Measurements from ENCODE around the gene HTRA2.
"Not testable (repeated sequence)": the region's sequence is repeated elsewhere in the genome, so short reads cannot be mapped to it uniquely, and the experiment has no call there.

The HTRA2 gene

DNA sequence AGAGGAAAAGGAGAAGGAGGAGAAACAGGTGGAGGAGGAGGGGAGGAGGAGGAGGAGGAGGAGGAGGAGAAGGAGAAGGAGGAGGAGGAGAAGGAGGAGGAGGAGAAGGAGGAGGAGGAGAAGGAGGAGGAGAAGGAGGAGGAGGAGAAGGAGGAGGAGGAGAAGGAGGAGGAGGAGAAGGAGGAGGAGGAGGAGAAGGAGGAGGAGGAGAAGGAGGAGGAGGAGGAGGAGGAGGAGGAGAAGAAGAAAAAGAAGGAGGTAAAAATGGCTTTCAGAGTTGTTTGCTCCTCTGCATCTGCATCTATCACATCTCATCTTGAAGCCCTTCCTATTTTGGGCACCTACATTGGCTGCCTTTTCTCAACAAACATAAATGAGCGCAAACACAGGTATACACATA, 31.3 kb downstream of the HTRA2 start:
- DNase-seq (ENCODE audit: low read depth in 2 of 2), result not testable (repeated sequence)

DNA sequence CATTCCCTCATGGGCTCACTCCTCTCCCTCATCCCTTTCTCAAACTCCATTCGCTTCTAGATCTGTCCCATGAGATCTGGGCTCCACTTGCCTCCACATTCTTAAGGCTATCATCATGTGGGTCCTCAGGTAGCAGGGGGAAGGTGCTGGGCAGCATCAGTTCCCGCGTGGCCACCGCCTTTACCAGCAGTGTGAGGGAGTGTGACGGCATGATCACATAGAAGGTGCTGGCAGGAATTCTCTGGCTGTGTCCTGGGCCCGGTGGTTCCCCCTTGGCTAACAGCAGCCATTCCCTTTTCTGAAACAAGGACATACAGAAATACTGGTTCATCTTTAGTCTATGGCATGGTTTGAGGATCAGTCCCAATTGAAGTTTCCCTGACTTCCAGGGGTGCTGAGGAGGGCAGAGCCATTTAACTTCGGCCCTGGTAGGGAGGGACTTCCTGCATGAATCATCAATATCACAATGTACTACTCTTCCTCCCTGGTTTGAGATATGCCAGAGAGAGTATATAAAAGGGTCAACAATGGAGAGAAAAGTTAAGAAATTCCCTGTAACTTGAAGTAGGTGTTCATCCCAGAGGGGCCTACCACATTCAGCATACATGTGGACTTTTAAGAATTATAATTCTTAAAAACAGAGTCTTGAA, 32.5 kb downstream of the HTRA2 start:
- DNase-seq (ENCODE audit: low read depth in 2 of 2), result no peak

DNA sequence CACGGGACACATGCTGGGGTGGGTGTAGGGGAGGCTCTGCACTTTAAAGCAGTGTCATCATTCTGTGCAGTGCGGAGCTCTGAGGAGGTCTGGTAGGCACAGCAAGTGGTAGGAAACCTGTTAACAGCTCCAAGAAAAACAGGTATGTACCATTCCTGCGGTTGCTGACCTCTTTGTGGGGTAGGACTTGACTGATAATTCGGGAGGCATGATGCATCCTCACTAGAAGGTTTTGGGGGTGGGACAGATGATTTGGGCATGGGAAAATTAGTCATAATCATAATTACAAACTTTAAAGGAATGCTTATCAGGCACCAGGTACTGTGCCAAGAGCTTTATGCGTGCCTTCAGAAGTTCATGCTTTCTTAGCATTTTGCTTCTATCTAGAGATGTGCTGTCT, 34.5 kb downstream of the HTRA2 start:
- DNase-seq (ENCODE audit: low read depth in 2 of 2), result no peak

DNA sequence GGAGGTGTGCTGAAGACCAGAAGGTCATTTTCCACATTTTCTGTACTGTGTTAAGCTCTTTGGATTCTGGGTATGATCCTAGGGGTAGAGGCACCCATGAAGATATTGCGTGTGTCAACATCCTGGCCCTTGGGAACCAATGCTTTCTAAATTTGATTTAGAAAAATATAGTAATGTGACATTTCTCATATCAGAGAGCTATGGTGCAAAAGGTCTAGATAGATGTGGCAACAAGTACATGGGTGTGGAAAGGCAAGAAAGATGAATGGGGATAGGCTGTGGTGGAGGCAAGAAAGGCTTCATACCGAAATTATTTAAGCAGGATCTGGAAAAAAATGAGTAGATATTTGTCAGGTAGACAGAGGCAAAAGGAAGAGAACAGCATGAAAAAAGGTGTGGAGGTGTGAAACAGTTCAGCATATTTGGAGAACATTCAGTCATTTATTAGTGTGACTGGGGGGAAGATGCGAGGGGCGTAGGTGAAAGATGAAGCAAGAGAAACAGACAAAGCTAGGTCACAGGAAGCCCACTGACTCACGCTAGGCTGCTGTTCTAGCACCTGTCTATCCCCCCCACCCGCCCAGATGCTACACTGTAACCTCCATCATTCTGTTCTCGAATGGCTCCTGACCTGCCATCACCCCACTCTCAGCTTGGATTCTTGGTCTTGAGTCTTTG, 36.5 kb downstream of the HTRA2 start:
- no peak for DNase-seq (ENCODE audit: low read depth in 2 of 2)

DNA sequence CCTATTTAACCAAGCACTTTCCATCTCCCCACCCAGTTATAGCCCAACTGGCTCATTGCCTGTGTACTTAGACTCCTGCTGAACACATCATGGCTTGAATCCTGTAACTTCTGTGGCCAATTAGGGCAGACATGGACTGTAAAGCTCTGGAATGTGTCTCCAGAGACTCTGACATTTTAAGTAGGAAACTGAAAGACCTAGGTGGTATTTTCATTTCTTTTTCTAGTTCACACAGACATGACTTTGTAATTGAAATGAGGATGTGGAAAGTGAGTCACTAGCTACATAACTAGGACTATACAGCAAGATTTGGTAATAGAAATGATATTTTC, 37.0 kb downstream of the HTRA2 start:
- no peak for DNase-seq (ENCODE audit: low read depth in 2 of 2)

DNA sequence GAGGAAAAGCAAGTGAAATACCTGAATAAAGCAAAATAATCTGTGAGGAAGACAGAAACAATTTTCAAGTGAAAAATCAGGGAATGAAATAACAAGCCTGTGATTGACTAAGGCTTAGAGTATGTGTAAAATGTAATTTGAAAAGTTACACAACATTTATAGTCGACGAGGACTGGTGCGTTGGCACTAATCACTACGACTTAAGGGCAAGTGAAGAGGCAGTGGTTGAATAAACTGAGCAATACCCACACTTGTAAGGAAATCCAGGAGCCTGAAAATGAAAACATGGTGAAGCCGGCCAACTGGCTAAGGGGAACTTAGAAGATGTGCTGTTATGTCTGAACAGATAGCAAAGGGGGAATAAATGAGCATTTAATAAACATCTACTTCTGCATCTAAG, 38.1 kb downstream of the HTRA2 start:
- no peak for DNase-seq (ENCODE audit: low read depth in 2 of 2)

DNA sequence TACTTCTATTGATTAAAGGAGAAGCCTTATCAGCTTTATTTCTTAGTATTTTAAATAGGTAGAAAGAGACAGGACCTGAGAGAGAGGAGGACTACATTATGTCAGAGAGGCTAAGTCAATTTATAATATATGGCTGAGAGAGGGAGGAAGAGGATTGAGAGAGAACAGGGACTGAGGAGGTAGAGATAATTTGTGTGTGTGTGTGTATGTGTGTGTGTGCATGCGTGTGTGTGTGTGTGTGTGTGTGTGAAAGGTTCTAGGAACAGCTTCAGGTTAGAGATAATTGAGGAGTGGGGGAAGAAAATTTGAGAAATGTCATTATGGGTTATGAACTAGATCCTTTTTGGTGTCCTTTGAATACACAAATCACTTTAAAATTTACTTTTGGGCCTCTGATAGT, 40.0 kb downstream of the HTRA2 start:
- no peak for DNase-seq (ENCODE audit: low read depth in 2 of 2)

DNA sequence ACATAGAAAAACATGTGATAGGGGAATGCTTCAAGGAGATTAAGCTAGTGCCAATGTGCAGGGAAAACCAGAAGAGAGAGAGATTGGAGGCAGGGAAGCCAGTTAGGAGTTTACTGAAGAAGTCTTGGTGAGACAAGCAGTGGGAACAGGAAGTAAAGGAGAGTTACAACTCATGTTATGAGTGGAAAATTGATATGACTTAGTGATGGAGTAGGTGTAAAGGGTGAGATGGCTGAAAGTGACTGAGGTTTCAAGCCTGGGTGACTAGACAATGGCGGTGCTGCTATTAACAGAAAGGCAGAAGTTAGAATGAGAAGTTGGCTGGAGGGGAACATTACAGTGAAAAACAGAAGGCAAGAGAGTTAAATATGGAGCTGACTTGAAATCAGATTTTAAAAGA, 41.3 kb downstream of the HTRA2 start:
- DNase-seq (ENCODE audit: low read depth in 2 of 2), result no peak

DNA sequence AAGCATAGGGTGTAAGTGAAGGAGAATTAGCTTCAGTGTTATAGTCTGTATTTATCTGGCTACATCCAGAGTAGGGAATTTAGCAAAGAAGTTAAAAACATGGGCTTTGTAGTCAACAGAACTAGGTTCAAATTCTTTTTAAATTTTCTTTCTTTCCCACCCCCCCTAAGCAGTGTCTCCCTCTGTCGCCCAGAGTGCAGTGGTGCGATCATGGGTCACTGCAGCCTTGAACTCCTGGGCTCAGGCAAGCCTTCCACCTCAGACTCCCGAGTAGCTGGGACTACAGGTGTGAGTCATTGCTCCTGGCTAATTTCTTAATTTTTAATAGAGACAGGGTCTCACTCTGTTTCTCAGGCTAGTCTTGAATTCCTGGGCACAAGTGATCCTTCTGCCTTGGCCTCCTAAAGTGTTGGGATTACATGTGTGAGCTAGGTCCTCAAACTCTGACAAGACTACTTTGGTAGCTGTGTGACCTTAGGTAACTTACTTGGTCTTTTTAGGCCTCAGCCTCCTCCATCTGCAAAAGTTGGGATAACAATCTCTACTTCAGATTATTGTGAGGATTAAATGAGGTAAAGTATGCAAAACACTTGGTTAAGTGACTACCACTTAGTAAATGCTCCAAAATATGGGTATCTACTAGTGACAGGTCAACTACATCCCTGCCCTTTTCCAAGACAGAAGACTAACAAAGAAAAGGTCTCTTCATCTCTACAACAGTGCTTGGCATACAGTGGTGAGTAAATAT, 42.6 kb downstream of the HTRA2 start:
- DNase-seq (ENCODE audit: low read depth in 2 of 2), result no peak

DNA sequence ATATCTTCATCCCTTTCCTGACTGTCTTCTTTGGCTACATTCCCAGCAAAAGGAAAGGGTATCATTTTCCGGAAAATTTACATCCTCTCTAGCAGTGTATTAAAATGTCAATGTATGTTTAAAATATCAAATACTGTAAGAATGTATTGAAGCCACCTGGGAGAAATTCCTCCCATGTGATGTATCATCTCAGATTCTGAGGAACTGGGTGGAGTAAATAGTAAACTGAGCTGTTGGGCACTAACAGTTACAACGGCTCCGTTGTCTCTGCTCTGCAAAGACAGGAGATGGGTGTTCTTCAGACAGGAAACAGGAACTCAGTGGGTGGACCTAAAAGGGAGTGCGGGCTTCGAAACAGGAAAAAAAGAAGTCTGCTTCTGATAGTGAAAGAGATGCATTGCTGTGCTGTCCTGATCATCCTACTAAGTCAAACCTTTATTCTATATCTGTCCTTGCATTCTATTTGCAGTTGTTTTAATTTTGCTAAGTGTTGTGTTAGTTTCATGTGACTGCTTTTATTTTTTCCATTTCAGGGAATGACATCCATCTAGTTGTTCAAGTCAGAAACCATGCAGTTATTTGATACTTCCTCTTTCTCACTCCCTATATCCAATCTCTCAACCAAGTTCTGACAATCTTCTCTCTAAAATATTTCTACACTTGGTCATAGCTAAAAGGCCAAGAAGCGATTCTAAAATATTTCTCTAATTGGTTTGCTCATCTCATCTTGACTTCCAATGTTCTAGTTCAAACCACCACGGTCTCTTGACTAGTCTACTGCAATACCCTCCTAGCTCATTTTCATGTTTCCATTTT, 44.2 kb downstream of the HTRA2 start:
- no peak for DNase-seq (ENCODE audit: low read depth in 2 of 2)

DNA sequence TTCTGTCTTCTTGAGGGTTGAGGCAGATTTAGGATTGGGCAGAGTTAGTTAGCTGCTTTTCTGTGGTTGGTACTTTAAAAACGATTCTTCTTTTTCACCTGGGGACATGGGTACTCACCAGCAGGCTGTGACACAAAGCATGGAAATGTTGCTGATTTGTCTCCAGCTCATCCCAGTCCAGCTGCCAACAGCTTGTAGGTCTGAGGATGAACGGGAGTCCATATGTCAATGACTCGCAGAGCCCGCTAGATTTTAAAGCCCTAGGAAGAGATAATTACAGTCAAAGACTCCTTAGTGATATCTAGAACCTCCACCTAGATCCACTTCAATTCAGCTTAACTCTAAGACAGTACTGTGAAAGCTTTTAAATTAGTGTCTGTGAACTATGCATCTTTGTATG, 45.6 kb downstream of the HTRA2 start:
- DNase-seq (ENCODE audit: low read depth in 2 of 2), result no peak

DNA sequence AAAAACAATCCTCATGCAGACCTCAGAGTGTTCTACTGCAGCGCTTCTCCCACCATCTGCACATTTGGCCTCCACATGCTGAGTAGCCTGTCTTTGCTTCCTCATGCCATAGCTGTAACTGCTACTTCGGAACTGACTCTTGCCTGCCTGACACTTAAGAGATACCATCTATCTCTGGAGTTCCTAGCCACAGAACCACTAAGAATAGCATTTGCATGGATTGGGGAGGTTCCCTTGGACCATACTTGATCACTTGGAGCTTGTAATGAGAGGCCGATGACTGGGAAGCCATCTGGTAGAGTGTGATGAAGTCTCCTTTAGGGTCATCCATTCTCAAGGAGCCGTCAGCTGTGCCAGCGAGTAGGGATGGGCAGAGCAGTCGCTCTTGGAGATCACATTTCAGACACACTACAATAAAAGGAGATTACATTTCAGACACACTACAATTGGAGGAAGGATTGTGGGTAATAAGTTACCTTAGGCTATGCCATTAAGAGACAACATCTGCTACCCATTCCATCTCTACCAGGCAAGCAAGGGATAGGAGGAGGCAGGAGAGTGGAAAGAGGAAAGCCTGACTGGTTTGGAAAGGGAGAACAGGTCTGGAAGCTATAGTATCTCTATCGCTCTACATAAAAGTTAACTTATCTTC, 46.6 kb downstream of the HTRA2 start:
- no peak for DNase-seq (ENCODE audit: low read depth in 2 of 2)

DNA sequence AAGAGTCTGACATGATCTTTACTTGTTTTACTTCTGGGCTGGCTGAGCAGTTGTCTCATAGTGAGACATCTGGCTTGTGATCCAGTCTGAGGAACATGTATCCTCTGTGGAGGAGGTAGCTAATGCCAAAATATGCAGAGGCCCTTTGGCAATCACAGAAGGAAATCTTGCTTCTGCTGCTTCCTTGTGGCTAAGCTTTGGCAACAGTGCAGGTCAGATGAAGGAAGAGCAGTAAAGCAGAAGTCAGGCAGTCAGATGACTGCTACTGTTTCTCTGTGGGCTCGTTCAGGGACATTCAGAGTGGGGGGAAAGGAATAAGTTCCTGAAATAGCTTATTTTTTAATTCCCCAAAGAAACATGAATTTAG, 47.1 kb downstream of the HTRA2 start:
- DNase-seq (ENCODE audit: low read depth in 2 of 2), result no peak

DNA sequence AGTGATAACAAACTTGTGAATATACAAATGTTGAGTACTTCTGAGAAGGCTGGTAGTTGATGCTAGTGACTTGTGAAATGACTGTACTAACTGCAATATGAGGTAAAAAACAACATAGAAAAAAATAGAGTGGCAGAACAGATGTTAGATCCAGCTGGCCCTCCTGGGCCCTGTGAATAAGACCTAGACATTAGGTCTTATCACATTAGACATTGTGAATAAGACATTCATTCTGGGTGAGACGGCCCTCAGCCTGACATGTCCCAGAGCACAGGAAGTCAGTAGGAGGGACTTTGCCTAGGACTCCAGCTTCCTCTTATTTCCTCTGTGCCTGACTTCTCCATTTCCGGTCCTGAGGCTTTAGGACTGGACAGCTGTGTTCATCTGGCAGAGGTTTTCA, 47.7 kb downstream of the HTRA2 start:
- no peak for DNase-seq (ENCODE audit: low read depth in 2 of 2)

DNA sequence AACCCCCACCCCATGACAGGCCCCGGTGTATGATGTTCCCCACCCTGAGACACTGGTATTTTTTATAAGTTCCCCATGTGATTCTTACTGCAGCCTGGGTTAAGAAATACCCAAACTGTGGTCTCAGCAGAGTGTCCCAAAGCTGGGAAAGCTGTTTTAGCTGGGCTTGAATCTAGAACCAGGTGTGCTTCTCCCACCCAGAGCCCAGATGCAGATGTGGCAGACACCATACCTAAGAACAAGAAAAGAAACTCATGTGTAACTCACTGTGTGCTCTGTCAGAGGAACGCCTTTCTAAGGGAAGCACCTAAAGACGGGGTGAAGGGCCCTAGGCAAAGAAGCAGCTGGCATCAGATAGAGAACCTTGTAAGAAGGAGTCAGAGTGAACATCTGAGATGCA, 48.7 kb downstream of the HTRA2 start:
- no peak for DNase-seq (ENCODE audit: low read depth in 2 of 2)

DNA sequence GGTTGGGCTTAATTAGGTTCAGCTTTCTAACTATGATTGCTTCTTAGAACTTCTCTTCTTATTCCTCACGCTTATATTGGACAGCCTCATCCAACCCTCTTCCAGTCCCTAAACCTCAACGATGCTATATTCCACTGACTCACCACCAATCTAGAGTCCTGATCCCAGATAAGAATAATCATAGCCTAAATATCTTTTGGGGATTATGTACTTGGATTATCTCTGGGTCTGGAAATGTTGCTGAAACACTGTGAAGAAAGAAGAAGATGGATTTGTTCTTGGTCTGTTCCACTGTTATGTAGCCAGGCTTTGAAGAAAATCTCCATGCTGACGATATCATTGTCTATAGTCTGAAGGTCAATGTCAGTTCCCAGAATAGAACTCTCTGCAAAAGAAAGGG, 51.7 kb downstream of the HTRA2 start:
- DNase-seq (ENCODE audit: low read depth in 2 of 2), result no peak

DNA sequence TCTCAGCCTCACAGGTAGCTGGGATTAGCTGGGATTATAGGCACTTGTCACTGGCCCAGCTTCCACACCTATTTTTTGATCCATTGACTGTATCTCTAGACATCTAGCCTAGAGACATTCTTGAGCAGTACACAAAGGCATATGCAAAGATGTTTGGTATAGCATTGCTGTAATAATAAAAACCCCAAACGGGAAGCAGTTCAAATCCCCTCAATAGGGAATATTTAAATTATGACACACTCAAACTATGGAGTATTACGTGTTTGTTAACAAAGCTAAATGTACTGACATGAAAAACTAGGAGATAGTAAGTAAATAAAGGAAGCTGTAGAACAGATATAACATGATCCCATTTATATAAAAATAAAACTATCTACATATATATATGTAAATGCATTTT, 52.5 kb downstream of the HTRA2 start:
- DNase-seq (ENCODE audit: low read depth in 2 of 2), result no peak
